ENCODE measurements around the gene UAP1.
"Not testable (repeated sequence)": the region's sequence is repeated elsewhere in the genome, so short reads cannot be mapped to it uniquely, and the experiment has no call there.

The UAP1 gene

GRCh38 chr1:162566870-162567269 is 5.3 kb downstream of the UAP1 start:
- DNase-seq, result no peak

GRCh38 chr1:162568802-162569201 is 7.3 kb downstream of the UAP1 start:
- no peak for DNase-seq

DNA sequence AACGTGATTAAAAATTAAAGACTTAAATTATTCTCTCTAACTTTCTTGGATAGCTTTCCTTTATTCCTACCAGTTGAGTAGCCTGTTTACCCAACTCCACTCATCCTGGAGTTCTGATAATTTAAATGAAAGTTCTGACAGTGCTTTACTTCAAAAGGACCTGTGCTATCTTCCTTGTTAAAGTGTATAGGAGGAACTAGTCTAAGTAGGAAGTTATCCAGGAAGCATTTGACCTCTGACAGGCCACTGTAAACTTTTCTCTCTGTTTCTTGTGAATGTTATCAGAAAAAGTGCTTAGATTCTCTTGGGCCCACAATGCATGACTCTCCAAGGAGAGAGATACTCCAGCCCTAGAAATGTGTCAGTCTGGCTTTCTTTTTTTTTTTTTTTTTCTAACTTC is 9.2 kb downstream of the UAP1 start:
- DNase-seq, result no peak

DNA sequence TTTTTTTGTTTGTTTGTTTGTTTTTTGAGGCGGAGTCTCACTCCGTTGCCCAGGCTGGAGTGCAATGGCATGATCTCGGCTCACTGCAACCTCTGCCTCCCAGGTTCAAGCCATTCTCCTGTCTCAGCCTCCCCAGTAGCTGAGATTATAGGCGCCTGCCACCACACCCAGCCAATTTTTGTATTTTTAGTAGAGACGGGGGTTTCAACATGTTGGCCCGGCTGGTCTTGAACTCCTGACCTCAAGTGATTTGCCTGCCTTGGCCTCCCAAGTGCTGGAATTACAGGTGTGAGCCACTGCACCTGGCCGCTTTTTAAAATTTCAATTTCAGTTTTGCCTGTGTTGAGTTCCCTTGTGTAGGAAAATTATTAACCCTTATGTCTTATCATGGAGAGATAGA is 9.6 kb downstream of the UAP1 start:
- not testable (repeated sequence) for DNase-seq

GRCh38 chr1:162571696-162572095 is 10.2 kb downstream of the UAP1 start:
- no peak for DNase-seq

DNA sequence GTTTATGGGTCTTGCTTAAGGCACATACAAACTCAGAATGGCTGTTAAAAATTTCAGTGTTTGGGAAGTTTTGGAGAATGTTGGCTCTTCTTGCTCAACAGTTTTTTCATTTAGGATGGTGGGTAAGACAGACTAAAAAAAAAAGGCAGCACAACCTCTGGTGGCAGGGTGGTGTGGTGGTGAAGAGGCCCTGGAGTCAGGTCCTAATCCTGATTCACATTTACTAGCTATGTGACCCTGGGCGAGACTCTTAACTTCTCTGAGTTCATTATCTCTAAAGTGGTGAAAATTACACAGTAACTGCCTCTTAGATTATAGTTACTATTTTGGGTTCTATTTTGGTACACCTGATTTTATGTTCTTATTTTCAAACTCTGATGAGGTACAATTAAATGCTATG is 11.6 kb downstream of the UAP1 start:
- no peak for DNase-seq

DNA sequence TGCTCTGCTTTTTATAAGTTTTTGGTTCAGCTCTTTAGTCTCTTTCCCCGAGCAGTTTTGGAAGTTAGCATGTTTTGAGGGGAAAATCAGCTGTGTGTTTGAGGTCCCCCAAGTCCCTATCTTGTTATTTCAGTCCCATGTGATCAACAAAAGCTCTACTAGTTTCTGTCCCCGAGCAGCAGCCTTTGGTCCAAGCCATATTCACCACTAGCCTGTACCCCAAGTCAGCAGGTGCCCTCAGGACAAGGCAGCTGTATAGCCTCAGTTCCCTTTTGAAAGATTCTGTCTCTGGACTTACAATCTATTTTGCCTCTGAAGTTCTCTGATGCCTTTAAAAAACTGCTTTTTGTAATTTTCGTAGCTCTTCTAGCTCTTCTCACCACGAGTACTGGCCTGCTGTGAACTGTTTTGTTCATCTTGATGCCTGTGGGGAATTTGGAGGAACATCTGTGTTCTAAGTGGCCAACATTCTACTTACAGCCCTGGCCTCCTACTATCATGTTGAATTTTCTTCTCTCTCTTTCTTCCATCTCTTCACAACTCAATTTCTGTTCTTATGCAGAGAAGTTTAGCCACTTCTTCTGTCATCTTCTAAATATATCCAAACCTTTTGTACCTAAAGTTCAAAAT is 16.7 kb downstream of the UAP1 start:
- no peak for DNase-seq

DNA sequence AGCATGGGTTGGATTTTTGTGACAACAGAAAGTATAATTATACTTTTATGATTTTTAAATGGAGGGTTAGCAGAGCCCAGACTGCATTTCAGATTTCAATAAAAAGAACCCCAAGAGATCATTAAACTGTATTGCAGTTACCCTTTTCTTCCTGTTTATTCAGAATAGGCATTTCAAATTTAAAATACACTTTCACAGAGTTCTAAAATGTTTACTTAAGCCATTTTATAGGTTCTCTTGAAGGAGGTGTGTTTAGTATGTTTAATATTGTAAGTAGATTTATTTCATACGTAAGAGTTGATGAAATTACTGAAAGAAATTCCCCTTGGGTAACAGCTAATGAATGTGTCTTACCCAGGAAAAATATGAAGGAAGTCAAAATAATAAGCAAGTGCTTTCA is 17.4 kb downstream of the UAP1 start:
- DNase-seq, result no peak

- no peak for DNase-seq
These were observed 18.8 kb downstream of the UAP1 start for GRCh38 chr1:162580308-162580707.

- DNase-seq, result not testable (repeated sequence)
These were observed 21.4 kb downstream of the UAP1 start for GRCh38 chr1:162582901-162583300.

GRCh38 chr1:162585101-162585500 is 23.6 kb downstream of the UAP1 start:
- DNase-seq, result not testable (repeated sequence)

GRCh38 chr1:162587347-162587746 is 25.8 kb downstream of the UAP1 start:
- DNase-seq, result no peak

DNA sequence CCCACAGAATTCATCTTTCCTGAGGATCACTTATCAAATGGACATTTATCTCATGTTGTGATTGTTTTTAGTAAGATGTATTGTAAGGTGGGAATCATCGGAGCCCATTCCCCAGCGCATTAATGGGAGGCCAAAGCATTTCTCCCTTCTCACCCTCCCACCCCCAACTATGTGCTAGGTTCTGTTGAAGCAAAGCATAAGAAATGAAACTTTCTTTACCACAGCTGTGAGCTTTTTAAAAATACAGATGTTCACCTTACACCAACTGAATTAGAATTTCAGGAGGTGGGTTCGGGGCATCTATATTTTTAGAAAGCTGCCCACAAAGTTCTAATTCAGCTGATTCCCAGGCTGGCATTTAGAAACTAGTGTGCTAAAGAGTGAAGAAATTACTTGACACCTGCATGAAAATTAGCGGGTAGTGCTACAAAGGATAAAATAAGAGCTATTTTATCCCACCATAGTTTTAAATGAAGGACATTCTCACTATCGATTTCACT is 26.3 kb downstream of the UAP1 start:
- DNase-seq, result no peak

GRCh38 chr1:162590101-162590500 is 28.6 kb downstream of the UAP1 start:
- no peak for DNase-seq

DNA sequence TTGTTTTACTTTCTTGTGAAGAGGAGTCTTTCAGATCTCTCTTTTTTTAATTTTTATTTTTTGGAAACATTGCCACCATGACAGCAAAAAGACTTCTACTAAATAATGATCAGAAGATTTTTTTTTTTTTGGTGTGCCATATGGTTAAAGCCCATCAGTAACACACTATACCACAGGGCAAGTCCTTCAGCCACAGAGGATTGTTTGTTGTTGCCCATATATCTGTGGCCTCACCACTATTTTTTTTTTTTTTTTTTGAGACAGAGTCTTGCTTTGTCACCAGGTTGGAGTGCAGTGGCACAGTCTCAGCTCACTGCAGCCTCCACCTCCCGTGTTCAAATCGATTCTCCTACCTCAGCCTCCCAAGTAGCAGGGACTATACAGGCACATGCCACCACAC is 29.2 kb downstream of the UAP1 start:
- DNase-seq, result no peak

GRCh38 chr1:162596514-162597170 is 35.1 kb downstream of the UAP1 start:
- no peak for DNase-seq

- DNase-seq, result no peak
These were observed 37.9 kb downstream of the UAP1 start for GRCh38 chr1:162599451-162599850.

DNA sequence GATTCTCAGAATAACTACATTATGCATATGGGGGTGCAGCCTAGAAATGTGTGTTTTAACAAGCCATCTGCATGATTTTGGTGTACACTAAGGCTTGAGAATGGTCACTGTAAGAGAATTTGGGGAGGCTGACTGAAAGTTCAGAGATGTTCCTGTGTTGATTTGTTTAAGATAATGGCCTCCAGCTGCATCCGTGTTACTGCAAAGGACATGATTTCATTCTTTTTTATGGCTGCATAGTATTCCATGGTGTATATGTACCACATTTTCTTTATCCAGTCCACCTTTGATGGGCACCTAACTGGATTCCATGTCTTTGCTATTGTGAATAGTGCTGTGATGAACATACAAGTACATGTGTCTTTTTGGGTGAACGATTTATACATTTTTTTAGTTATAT is 41.6 kb downstream of the UAP1 start:
- DNase-seq, result not testable (repeated sequence)

DNA sequence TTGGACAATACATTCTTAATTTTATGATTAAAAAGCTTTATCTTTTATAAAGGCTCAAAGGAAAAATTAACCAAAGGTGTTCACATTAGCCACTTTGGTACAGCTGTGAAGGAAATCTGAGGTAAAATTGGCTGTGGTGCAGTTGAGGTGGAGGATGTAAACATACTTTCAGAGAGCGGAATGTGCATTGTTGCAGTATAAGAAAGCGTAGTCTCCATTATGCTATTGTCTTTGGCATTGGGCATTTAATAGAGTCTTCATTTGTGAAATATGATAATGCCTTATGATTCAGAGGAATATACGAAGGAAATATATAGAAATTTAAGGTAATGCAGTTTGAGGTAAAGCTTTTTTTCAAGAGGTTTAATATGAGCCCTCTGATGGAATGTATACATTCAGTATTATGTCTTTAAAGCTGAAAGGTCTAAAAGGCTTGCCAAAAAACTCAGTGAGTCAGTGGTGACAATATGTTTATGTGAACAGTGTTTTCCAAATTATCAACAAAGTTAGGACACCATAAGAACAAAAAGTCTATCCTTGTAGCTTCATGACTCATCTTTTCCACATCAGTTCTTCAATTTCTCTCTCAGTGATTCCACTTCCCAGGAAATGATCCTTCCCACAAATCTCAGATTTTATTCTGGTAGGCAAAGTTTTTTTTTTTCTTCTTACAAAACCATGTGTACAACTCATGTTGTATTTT is 43.9 kb downstream of the UAP1 start:
- no peak for DNase-seq

- no peak for DNase-seq
These were observed 47.8 kb downstream of the UAP1 start for GRCh38 chr1:162609306-162609705.

DNA sequence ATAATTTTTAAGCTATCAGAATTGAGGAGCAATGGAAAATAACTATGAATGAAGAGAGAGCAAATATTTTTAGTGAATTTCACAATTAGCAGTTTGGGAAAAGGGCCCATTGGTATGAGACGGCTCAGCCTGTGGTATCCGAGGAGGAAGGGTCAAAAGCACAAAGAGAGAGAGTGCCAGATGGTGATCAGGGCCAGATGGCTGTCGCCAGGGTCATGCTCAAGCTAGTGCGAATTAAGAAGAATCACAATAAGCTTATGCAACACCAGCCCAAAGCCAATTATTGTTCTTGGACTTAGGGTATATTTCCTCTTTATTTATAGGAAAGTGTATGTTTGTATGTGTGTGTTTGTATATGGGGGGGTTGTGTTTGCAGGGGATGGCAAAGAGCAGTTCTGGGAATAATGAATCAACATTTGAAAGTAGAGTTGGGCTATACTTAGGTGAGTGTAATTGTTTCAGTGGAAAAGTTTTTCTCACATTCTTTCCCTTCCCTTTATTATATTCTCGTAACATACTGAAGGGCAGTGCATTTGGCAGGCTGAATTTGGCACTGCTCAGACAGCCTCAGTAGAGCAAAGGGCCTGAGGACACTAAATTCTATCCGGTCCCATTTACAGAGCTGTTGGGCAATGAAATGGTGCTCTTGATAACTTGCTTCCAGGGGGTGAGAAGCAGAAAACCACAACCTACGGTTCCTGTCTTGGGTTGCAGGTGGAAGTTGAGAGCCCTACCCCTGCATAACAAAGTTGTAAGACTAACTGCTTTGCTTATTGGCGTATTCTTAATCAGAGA is 51.3 kb downstream of the UAP1 start:
- DNase-seq, result no peak

- DNase-seq, result no peak
These were observed 55.3 kb downstream of the UAP1 start for GRCh38 chr1:162616848-162617247.

- DNase-seq, result no peak
These were observed 56.0 kb downstream of the UAP1 start for GRCh38 chr1:162617513-162617912.

Data from CD4-positive, alpha-beta T cell treated with Interleukin-6 for 4 hours (primary cell).